ENCODE data around the gene OR6N2. TPM values are rescaled to one million over a fixed set of nuclear protein-coding genes. Genes with fewer than 3 reads are reported as not detected.

The OR6N2 gene
- total and polyA plus RNA-seq, 12 donors: not detected

- Histone ChIP-seq H3K36me3 (replicated peaks in 1 of 2) (no peaks in the 10 kb centered on the region), H3K27me3 (no peaks in the 10 kb centered on the region), H3K9me3 (replicated peaks in 1 of 3) (no peaks in the 10 kb centered on the region), H3K27ac (no peak overlapping the region), H3K4me3 (no peak overlapping the region), H3K4me1 (replicated peaks in 1 of 2) (no peaks in the 10 kb centered on the region)
- no peak for DNase-seq
- intact Hi-C loops (cut with DNase I): no loop called here
- TF ChIP-seq CTCF (IDR thresholded peaks at IDR 0.05): no peak
- TF ChIP-seq POLR2A (IDR thresholded peaks at IDR 0.05): no peak
- WGBS, 4 donors: 80 to 86% (median 84%) methylated on average over 4 of the region's 4 CpGs
Observed at GRCh38 chr1:158799689-158800088, 18.7 kb upstream of the OR6N2 start.

- intact Hi-C loops (cut with DNase I): no loop called here
- Histone ChIP-seq H3K36me3 (replicated peaks in 1 of 2) (no peaks in the 10 kb centered on the region), H3K4me1 (replicated peaks in 1 of 2) (no peaks in the 10 kb centered on the region), H3K27me3 (no peaks in the 10 kb centered on the region), H3K4me3 (no peak overlapping the region), H3K27ac (no peak overlapping the region), H3K9me3 (replicated peaks in 1 of 3) (no peaks in the 10 kb centered on the region)
- WGBS, 4 donors: 57 to 65% (median 58%) methylated on average over 3 of the region's 3 CpGs
- TF ChIP-seq POLR2A (IDR thresholded peaks at IDR 0.05) (no peak), CTCF (IDR thresholded peaks at IDR 0.05) (peak in 1 of 6 experiments; percentile 10)
- DNase-seq: no peak
Observed at GRCh38 chr1:158798531-158798930, 17.5 kb upstream of the OR6N2 start.

- H3K4me1 ChIP-seq (replicated peaks in 1 of 2): no peaks in the 10 kb centered on the region
- no peak for DNase-seq
- no peaks in the 10 kb centered on the region for H3K27me3 ChIP-seq
- intact Hi-C loops (cut with DNase I): no loop called here
- no peaks in the 10 kb centered on the region for H3K9me3 ChIP-seq (replicated peaks in 1 of 3)
- H3K36me3 ChIP-seq (replicated peaks in 1 of 2): no peaks in the 10 kb centered on the region
- no peak overlapping the region for H3K4me3 ChIP-seq
- TF ChIP-seq CTCF (IDR thresholded peaks at IDR 0.05): no peak
- TF ChIP-seq POLR2A (IDR thresholded peaks at IDR 0.05): no peak
- no peak overlapping the region for H3K27ac ChIP-seq
- 61 to 78% (median 72%) methylated on average over 5 to 6 of the region's 6 CpGs for WGBS, 4 donors
Observed at GRCh38 chr1:158794247-158794646, 13.2 kb upstream of the OR6N2 start.

GRCh38 chr1:158793604-158794003 is 12.6 kb upstream of the OR6N2 start:
- H3K27ac ChIP-seq: no peak overlapping the region
- intact Hi-C loops (cut with DNase I): no loop called here
- peak in 2 of 6 experiments; percentile 13 to 15 for TF ChIP-seq CTCF (IDR thresholded peaks at IDR 0.05)
- TF ChIP-seq POLR2A (IDR thresholded peaks at IDR 0.05): no peak
- H3K4me1 ChIP-seq (replicated peaks in 1 of 2): no peaks in the 10 kb centered on the region
- no peak for DNase-seq
- WGBS, 4 donors: 70 to 86% (median 83%) methylated on average over 2 of the region's 2 CpGs
- H3K36me3 ChIP-seq (replicated peaks in 1 of 2): no peaks in the 10 kb centered on the region
- no peaks in the 10 kb centered on the region for H3K27me3 ChIP-seq
- no peak overlapping the region for H3K4me3 ChIP-seq
- H3K9me3 ChIP-seq (replicated peaks in 1 of 3): no peaks in the 10 kb centered on the region
